AG09319 (cell line): ENCODE data around the gene CCDC88C.

Experiments used
- DNase-seq: peaks from one replicate; pipeline ENCODE4 v3.0.0-alpha.2; 2010; ENCODE audit warnings: low read depth; ENCODE audit errors: extremely low read depth
- CTCF ChIP-seq: IDR thresholded peaks from 2 replicates; pipeline ENCODE4 v1.5.1; 2011; ENCODE audit warnings: low read depth, mild to moderate bottlenecking, inconsistent platforms, low read length, moderate library complexity

The CCDC88C gene

DNA sequence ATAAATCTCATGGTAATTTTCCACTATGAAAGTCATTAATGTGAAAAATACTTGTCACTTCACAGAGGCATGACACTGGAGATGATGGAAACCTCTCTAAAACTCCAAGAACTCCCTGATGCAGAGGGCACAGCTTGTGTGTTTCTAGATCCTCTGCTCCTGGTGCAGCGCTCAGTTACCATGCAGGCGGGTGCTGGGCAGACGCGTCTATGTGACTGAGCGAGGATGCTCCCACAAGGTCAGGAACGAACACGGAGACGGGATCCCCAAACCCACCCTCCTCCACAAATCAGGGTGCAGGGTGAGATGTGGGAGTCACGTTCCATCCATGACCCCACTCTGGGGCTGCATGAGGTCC, 81.5 kb downstream of the CCDC88C start:
- no peak for DNase-seq
- no peak for TF ChIP-seq CTCF

DNA sequence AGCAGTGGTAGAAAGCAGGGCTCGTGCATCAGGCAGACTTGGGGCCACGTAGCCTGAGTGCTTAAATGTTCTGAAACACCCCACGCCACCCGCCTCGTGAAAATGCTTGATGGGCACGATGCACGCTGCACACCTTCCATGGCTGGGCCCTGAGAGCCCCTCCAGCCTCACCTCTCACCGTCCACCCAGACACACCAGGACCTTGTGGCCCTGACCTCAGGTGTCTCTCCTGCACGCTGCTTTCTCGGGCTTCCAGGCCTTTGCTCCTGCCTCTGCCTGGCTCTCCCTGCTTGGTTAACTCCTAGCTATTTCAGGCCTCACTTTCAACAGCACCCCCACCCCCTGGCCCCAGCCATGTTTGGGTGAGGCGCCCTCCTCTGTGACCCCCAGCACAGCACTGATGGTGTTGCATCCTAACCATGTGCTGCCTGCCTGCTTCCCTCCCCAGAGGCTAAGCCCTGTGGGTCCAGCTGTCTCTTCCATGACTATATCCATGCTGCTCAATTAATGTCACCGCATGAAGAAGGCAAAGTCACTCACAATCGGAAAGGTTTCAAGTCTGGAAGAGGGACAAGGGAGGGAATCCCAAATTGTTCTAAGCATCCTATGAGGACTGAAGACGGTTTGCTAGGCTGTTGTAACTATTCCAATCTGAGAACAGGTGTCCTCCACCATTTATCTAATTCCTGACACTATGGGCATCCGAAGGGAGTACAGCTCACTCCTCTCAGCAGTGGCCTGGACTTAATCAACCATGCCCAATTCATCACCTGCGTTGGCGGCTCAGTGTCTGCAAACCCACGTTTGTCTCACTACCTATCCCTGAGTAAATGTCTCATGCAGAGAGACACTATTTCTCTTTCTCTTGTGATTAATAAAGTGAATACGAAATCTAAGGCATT, 82.2 kb downstream of the CCDC88C start:
- no peak for TF ChIP-seq CTCF
- DNase-seq, result no peak

GRCh38 chr14:91333650-91334039, 84.0 kb downstream of the CCDC88C start:
- no peak for TF ChIP-seq CTCF
- no peak for DNase-seq

DNA sequence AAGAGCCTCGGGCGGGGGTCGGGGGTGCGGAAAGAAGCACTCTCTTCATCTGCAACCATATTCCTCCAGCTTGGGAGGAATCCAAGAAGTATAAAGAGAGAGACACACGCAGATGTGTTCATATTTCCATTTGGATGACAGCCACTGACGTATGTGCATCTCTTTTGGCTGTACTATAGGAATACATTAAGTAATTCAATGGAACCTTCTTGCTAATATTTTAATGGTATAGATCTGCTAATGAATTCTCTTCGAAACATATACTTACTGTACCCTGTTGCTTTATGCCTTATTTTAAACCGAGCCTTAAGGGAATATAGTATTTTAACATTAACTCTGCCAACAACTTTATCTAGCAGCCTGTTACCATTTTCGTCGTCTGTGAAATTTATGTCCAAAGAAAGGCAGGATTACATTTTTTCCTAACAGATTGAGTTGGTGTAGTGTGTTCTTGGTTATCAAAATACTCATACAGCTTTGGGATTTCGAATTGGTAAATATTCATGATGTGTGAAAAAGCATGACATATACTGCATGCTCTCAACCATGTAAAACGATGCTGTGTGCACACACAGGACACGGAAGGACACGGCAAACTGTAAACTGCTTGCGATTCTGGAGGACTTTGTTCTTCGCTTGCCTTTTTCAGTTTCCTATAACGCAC, 84.5 kb downstream of the CCDC88C start:
- no peak for TF ChIP-seq CTCF
- DNase-seq, result no peak

- DNase-seq, result no peak
- TF ChIP-seq CTCF, result no peak
These were observed 85.2 kb downstream of the CCDC88C start for GRCh38 chr14:91332171-91332985.

DNA sequence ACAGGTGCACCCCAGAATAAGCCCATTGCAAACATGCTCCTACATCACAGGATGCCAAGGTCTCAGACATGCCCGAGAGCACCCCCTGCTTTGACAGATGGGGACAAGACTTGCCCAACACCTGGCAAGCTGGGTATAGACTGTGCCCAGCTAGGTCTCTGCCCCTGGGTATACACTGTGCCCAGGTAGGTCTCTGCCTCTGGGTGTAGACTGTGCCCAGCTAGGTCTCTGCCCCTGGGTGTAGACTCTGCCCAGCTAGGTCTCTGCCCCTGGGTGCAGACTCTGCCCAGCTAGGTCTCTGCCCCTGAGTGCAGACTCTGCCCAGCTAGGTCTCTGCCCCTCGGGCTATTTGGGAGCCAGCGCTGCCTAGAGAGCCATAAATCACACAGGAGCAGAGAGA, 85.9 kb downstream of the CCDC88C start:
- no peak for DNase-seq

More for the DNA sequence above, 85.9 kb downstream of the CCDC88C start:
- TF ChIP-seq CTCF, result no peak
